Muscle layer of colon (tissue), 2 donors: Measurements from ENCODE around the gene AURKAIP1.

Experiments used
- H3K27ac ChIP-seq: one replicate; pipeline ENCODE4 v1.7.0; 2013; ENCODE audit warnings: low read depth, mild to moderate bottlenecking, low read length, moderate library complexity
- H3K27me3 ChIP-seq, 2 donors: one replicate each; pipeline ENCODE4 v1.7.0; 2013; ENCODE audit warnings: low read length in 2 of 2, mild to moderate bottlenecking in 2 of 2; ENCODE audit not compliant: insufficient read depth in 2 of 2, control insufficient read depth in 1 of 2
- H3K36me3 ChIP-seq: one replicate; pipeline ENCODE4 v1.7.0; 2013; ENCODE audit warnings: mild to moderate bottlenecking, low read length; ENCODE audit not compliant: insufficient read depth
- H3K4me1 ChIP-seq: one replicate; pipeline ENCODE4 v1.7.0; 2013; ENCODE audit warnings: mild to moderate bottlenecking, low read length; ENCODE audit not compliant: insufficient read depth
- H3K4me3 ChIP-seq, 2 donors: one replicate each; pipeline ENCODE4 v1.7.0; 2013; ENCODE audit warnings: low read length in 2 of 2, low read depth in 1 of 2, mild to moderate bottlenecking in 1 of 2, moderate library complexity in 1 of 2
- H3K9ac ChIP-seq: one replicate; pipeline ENCODE4 v1.7.0; 2013; ENCODE audit warnings: low read length
- H3K9me3 ChIP-seq: one replicate; pipeline ENCODE4 v1.7.0; 2013; ENCODE audit warnings: mild to moderate bottlenecking, low read length
- donor health status: abdominal sarcoma.
- donor health status: Adenocarcinoma of cecum.

AURKAIP1 gene

DNA sequence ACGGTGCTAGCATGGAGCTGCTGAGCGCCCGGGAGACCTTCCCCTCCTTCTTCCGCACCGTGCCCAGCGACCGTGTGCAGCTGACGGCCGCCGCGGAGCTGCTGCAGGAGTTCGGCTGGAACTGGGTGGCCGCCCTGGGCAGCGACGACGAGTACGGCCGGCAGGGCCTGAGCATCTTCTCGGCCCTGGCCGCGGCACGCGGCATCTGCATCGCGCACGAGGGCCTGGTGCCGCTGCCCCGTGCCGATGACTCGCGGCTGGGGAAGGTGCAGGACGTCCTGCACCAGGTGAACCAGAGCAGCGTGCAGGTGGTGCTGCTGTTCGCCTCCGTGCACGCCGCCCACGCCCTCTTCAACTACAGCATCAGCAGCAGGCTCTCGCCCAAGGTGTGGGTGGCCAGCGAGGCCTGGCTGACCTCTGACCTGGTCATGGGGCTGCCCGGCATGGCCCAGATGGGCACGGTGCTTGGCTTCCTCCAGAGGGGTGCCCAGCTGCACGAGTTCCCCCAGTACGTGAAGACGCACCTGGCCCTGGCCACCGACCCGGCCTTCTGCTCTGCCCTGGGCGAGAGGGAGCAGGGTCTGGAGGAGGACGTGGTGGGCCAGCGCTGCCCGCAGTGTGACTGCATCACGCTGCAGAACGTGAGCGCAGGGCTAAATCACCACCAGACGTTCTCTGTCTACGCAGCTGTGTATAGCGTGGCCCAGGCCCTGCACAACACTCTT lies 42.8 kb downstream of the AURKAIP1 start:
- Histone ChIP-seq H3K9ac (no peak overlapping the region), H3K27me3 (peaks cover 0 to 8% of the 10 kb centered on the region in 2 donors), H3K4me1 (no peaks in the 10 kb centered on the region), H3K27ac (no peak overlapping the region), H3K9me3 (no peaks in the 10 kb centered on the region), H3K4me3 (no peak overlapping the region), H3K36me3 (no peaks in the 10 kb centered on the region)

GRCh38 chr1:1331068-1331965 lies 43.7 kb downstream of the AURKAIP1 start, which contains the start of gene TAS1R3:
TSS of gene TAS1R3 (plus strand) at chr1:1331280. CDS start at chr1:1331346, 66 bp downstream.
- peaks cover 0 to 8% of the 10 kb centered on the region in 2 donors for H3K27me3 ChIP-seq
- no peaks in the 10 kb centered on the region for H3K36me3 ChIP-seq
- H3K27ac ChIP-seq, result no peak within 1 kb of the TSS
- H3K9ac ChIP-seq, result no peak within 1 kb of the TSS
- H3K4me1 ChIP-seq, result peaks cover under 1% of the 10 kb centered on the region
- H3K4me3 ChIP-seq, result no peak within 1 kb of the TSS
- no peaks in the 10 kb centered on the region for H3K9me3 ChIP-seq

- Histone ChIP-seq H3K4me3 (no peak overlapping the region), H3K4me1 (peaks cover 8% of the 10 kb centered on the region), H3K9me3 (no peaks in the 10 kb centered on the region), H3K9ac (no peak overlapping the region), H3K27me3 (peaks cover 0 to 8% of the 10 kb centered on the region in 2 donors), H3K27ac (no peak overlapping the region), H3K36me3 (no peaks in the 10 kb centered on the region)
Measured at GRCh38 chr1:1330366-1331067, 44.5 kb downstream of the AURKAIP1 start.

- Histone ChIP-seq H3K4me1 (peaks cover 13% of the 10 kb centered on the region), H3K4me3 (no peak overlapping the region), H3K9me3 (no peaks in the 10 kb centered on the region), H3K36me3 (no peaks in the 10 kb centered on the region), H3K27me3 (peaks cover 0 to 8% of the 10 kb centered on the region in 2 donors), H3K27ac (no peak overlapping the region), H3K9ac (no peak overlapping the region)
Measured at GRCh38 chr1:1329304-1330210, 45.5 kb downstream of the AURKAIP1 start.

GRCh38 chr1:1328254-1328653 lies 46.8 kb downstream of the AURKAIP1 start:
- Histone ChIP-seq H3K4me1 (peaks cover 17% of the 10 kb centered on the region), H3K36me3 (no peaks in the 10 kb centered on the region), H3K9me3 (no peaks in the 10 kb centered on the region), H3K4me3 (no peak overlapping the region), H3K9ac (no peak overlapping the region), H3K27ac (no peak overlapping the region), H3K27me3 (peaks cover 0 to 8% of the 10 kb centered on the region in 2 donors)

- no peak overlapping the region for H3K9ac ChIP-seq
- no peak overlapping the region for H3K27ac ChIP-seq
- H3K36me3 ChIP-seq, result no peaks in the 10 kb centered on the region
- H3K4me1 ChIP-seq, result peaks cover 18% of the 10 kb centered on the region
- H3K4me3 ChIP-seq, result no peak overlapping the region
- no peaks in the 10 kb centered on the region for H3K9me3 ChIP-seq
- H3K27me3 ChIP-seq, result peaks cover 0 to 8% of the 10 kb centered on the region in 2 donors
Measured at GRCh38 chr1:1327291-1327690, 47.7 kb downstream of the AURKAIP1 start.

GRCh38 chr1:1326075-1326605 lies 48.9 kb downstream of the AURKAIP1 start:
- no peak overlapping the region for H3K27ac ChIP-seq
- H3K9ac ChIP-seq, result no peak overlapping the region
- no peaks in the 10 kb centered on the region for H3K36me3 ChIP-seq
- H3K27me3 ChIP-seq, result peaks cover 0 to 6% of the 10 kb centered on the region in 2 donors
- H3K4me3 ChIP-seq, result peak overlapping the region in 1 of 2 donors; percentile 77
- peaks cover 24% of the 10 kb centered on the region for H3K4me1 ChIP-seq
- no peaks in the 10 kb centered on the region for H3K9me3 ChIP-seq

DNA sequence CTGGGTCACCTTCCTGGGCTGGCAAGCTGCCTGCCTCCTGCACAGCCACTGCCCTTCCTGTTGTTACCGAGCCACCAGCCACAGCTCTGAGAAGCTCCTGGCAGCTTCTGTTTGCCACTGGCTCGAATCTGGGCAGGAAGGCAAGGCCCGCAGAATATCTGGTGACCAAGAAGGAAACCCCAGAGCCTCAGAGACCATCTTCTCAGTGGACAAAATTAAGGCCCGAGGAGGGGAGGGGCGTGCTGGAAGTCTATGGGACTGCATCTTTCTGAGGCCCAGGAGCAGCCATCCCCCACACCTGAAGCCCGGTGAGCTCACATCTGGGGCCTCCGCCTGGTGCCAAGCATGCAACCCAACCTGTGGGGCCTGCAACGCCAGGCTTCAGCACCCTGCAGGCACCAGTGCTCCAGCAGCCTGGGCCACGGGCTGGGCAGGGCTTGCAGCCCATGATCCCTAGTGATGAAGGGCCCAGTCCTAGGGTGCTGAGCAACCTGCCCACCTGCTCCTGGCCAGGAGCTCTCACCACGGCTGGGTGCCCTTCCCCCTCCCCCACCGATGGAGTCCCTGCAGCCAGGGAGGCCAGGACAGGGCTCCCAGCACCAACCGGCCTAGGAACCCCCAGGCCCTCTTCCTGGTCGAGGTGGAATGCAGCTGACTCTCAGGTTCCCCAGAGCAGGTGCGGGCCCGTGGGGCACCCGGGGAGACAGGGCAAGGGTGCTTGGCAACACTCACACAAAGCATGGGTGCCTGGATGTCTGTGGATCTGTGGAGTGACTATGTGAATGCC lies 49.5 kb downstream of the AURKAIP1 start:
- Histone ChIP-seq H3K9ac (peak overlapping the region; percentile 44), H3K36me3 (peaks cover under 1% of the 10 kb centered on the region), H3K27ac (peak overlapping the region; percentile 88), H3K4me1 (peaks cover 24% of the 10 kb centered on the region), H3K27me3 (no peaks in the 10 kb centered on the region), H3K4me3 (peak overlapping the region; percentile 77 to 91), H3K9me3 (no peaks in the 10 kb centered on the region)

DNA sequence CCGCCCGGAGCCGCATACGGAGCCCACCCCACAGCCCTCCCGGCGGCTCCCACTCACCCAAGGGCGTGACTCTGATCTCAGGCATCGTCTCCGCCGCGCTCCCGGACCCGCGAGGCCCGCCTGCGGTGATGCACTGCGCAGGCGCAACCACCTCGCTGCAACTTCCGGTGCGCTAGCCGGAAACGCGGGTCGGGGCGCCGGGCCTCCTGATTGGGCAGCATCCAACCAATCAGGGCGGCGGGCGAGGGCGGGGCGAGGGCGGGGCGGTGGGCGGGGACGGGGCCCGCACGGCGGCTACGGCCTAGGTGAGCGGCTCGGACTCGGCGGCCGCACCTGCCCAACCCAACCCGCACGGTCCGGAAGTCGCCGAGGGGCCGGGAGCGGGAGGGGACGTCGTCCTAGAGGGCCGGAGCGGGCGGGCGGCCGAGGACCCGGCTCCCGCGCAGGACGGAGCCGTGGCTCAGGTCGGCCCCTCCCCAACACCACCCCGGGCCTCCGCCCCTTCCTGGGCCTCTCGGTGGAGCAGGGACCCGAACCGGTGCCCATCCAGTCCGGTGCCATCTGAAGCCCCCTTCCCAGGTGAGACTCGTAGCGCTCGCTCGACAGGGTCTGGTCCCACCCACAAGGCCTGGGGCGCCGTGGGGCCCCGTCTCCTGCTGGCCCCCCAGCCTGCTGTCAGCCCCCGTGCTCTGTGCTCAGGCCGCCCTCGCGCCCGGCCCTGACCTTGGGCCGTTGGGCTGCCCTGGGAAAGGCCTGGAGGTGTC lies 50.3 kb downstream of the AURKAIP1 start, which contains the start of the genes CPTP and INTS11:
CPTP (plus strand) TSS at position 279 of the 764 bp plus-strand sequence. CDS start 2,109 bp downstream, outside the sequence.
INTS11 (minus strand) TSS at position 137 of the 764 bp plus-strand sequence; CDS start at position 85, 52 bp downstream.
- Histone ChIP-seq H3K27ac (peak within 1 kb of the TSS; percentile 88), H3K9me3 (no peaks in the 10 kb centered on the region), H3K27me3 (no peaks in the 10 kb centered on the region), H3K4me3 (peak within 1 kb of the TSS; percentile 77 to 91), H3K4me1 (peaks cover 24% of the 10 kb centered on the region), H3K36me3 (peaks cover 8% of the 10 kb centered on the region), H3K9ac (peak within 1 kb of the TSS; percentile 44)
